Limb (tissue), 2 donors: ENCODE results near the gene SKIL.
A peak's percentile ranks its signal among the peaks of the same experiment; 100 is the strongest.

ENCODE experiments used
- DNase-seq, 2 donors: peaks; one replicate each; pipeline ENCODE4 v3.0.0-alpha.2; 2016; ENCODE audit errors: extremely low spot score in 2 of 2

SKIL gene

DNA sequence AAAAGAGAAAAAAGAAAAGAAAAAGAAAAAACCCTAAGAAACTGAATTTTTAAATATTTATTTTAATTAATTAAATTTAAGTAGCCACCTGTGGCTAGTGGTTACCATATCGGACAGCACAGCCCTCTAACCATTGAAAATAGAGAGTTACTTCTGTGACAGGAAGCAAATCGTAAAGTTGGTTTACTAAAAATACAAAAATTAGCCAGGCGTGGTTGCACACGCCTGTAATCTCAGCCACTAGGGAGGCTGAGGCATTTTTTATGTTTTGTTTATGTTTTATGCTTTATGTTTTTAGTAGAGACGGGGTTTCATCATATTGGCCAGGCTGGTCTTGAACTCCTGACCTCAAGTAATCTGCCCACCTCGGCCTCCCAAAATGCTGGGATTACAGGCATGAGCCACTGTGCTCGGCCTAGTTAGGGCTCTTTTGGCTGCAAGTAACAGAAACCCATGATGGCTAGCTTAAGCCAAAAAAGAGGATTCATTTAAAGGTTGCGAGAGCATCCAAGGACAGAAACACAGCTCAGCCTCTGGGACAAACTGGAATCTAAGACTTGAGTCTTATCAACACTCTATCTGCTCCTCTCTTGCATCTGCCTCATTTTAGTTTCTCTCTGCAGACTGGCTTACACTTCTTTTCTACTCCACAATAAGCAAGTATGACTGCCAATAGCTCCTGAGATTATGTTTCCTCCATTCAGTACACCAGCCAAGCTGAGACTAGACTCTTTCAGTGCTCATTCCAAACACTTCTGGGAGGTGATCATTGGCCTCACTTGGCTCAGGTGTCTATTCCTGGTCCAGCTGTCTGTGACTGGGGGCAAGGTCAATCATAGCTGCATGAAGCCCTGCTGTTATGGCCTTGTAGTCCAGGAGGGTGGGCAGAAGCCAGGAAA, 6.8 kb upstream of the SKIL start:
- DNase-seq, result no peak

DNA sequence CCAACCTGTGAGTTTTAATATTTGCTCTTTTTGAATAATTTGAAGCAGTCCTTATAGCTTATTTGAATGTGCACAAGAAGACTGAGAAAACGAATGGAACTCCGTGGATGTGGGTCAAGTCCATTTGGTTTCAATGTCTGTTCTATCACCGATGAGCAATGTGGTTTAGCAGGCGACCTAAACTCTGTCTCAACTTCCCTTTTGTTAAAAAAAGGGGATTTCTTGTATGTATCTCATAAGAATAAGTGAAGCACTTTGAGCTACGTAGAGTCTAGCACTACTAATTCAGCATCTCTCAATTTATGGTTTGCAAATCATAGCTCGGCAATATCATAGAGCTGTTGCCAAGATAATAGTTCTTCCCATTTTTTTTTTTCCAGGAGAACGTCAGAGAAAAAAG, 4.6 kb upstream of the SKIL start:
- DNase-seq, result no peak

DNA sequence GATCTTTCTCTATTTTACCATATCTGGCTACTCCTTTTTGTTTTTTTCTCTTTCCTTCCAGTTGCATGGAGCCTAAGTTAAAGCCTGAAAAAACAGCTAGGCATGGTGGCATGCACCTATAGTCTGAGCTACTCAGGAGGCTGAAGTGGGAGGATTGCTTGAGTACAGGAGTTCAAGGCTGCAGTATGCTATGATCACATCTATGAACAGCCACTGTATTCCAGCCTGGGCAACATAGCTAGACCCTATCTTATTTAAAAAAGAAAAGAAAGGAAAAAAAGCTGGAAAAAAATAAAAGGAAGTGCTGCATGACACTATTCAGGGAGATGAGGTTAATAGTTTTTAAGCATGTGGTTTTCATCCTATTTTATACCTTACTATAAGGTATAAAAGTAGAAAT, 4.0 kb upstream of the SKIL start:
- DNase-seq, result no peak

DNA sequence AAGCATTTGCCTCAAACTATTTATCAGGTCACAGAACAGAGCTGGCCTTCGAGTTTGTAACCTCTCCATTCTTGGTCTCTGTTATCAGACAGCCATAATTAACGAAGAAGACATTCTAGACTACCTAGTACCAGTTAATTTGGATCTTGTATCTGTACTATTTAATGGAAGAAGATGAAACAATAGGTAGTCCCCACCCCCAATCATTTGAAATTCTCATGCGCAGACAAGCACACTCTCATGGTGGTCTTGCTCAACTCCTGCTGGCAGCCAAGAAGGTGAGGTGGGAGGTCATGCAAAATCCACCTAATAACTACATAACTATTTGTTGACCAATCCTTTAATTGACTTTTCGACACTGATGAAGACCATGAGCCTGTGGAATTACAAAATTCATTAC, 2.8 kb upstream of the SKIL start:
- no peak for DNase-seq

DNA sequence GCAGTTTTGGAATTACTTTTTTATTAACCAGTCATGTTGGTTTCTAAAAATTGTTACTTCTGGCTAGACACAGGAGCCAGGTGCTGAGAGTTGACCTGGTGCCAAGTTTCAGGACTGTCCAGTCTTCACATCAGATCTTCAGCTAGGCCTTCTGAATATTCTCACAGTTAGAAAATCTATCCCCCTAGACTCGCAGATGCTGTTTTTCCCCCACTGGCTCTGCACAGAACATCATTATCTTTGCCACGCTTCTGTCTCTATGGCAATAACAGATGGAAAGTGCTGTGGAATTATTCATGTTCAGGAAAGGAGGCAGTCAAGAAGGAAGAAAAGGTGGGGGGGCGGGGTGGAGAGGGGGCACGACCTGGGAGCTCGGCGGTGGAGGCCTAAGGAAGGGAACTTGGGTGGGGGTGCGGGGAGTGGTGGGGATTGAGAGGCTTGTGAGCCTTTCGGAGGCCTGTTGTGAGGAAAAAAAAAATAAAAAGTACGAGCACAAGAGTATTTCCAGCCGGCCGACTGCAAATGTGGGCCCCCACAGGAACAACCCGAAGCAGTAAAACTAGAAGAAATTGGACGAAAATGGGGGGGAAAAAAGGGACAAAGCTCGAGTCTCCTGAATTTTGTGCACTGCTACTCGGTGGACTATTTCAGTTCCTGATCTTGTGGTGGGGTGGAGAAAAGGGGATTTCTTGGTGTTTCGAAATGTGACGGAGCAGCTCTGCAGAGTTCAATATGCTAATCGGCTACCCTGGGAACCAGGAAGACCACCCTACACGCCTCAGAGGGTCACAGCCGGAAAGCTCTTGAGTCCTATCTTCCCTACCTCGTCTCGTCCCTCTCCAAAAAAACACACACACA, 1.5 kb upstream of the SKIL start:
- peak; percentile 79 to 83 for DNase-seq

DNA sequence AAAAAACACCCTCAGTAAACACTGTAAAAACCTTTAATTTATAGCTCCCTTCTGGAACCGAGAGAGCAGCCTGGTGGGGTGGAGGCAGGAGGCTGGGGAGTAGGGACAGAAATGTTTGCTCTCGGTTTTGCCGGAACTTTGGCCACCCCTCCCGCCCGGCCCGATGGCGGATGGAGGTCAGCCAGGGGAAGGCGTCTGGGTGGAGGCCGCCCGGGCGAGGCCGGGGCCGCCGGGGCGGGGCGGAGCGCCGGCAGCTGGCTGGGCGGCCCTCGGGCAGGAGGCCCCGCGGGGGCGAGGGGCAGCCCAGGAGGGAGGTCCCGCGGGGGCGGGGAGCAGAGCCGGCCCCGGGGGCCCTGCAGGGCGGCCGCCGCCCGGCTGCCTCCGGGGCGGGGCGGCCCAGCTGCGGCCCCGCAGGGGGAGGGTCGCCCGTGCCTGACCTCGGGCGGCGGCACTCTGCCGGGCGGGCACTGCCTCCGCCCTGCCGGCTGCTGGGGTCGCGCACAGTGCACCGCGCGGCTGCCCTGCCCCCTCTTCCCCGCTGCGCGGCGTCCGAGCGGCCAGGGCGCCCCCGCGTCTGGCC, 829 bp upstream of the SKIL start:
- peak in 1 of 2 donors; percentile 87 for DNase-seq

DNA sequence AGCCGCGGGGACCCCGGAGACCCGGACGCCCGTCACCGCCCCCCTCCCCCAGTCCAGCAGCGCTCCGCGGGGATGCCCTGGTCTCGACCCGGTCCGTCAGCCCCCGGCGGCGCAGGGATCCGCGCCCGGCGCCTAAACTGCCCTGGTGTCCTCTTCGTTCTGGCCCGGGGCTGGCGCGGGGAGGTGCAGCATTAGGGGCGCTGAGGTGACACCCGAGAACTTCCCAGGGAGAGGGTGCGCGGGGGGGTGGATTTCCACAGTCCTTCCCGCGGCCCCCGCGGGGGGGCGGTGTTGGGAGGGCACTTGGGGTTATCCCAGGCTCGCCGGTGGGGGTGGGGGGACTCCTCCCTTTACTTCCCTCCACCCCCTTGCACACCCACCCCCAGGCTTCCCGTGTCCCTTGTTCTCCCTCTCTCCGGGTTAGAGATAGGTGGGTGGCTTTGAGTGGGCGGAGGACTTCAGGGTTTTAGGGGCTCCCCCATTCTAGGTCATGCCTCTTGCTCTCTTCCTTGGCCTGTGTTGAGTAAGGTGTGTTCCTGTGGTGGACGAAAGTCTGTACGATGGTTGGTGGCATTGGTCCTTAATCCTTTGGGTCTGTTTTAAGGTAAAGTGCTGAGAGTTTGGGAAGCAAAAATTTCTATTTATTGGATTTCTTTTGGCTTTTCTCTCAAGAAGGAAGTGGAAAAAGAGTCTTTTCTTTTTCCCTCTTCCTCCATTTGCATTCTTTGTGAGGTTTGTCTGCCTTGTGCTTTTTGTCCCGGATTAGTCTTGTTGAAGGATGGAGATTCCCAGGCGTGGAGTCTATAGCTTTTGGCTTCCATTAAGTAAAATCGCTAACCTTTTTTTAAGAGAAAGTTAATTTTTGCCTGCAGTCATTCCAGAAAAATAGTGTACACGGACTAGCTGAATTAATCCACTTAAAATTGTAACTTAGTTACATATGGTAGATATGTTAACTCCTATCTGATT, 811 bp downstream of the SKIL start:
- peak; percentile 49 to 91 for DNase-seq

DNA sequence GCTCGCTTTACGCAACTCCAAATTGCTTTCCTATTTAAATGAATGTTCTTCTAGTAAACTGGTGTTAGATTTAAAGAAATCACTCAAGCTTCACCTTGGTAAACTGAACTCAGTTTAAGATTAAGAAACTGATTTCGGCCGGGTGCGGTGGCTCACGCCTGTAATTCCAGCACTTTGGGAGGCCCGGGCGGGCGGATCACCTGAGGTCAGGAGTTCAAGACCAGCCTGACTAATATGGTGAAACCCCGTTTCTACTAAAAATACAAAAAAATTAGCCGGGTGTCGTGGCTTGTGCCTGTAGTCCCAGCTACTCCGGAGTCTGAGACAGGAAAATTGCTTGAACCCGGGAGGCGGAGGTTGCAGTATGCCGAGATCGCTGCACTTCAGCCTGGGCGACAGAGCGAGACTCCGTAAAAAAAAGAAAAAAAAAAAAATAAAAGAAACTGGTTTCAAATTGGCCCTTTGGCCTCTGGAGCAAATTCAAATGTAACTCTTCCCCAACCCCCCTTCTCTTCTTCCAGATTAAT, 1.7 kb downstream of the SKIL start:
- DNase-seq, result no peak

DNA sequence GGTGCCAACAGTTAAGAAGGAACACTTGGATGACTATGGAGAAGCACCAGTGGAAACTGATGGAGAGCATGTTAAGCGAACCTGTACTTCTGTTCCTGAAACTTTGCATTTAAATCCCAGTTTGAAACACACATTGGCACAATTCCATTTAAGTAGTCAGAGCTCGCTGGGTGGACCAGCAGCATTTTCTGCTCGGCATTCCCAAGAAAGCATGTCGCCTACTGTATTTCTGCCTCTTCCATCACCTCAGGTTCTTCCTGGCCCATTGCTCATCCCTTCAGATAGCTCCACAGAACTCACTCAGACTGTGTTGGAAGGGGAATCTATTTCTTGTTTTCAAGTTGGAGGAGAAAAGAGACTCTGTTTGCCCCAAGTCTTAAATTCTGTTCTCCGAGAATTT, 3.0 kb downstream of the SKIL start:
- DNase-seq, result no peak

DNA sequence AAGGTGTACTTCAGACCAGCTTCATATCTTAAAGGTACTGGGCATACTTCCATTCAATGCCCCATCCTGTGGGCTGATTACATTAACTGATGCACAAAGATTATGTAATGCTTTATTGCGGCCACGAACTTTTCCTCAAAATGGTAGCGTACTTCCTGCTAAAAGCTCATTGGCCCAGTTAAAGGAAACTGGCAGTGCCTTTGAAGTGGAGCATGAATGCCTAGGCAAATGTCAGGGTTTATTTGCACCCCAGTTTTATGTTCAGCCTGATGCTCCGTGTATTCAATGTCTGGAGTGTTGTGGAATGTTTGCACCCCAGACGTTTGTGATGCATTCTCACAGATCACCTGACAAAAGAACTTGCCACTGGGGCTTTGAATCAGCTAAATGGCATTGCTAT, 3.4 kb downstream of the SKIL start:
- DNase-seq, result no peak

DNA sequence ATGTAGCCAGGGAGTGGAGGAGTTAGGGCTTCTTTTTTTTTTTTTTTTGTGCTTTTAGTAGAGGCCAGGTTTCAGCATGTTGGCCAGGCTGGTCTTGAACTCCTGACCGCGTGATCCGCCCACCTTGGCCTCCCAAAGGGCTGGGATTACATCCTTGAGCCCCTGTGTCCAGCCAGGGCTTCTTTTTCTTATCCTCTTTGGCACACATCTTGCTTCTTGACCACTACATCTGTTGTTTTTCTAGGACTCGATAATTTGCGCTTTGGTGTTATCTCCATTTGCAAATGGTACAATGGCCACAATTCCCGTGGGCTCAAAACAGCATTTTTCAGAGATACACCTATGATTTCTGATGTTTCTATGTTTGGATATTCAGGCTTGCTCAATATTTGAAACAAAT, 4.2 kb downstream of the SKIL start:
- no peak for DNase-seq

DNA sequence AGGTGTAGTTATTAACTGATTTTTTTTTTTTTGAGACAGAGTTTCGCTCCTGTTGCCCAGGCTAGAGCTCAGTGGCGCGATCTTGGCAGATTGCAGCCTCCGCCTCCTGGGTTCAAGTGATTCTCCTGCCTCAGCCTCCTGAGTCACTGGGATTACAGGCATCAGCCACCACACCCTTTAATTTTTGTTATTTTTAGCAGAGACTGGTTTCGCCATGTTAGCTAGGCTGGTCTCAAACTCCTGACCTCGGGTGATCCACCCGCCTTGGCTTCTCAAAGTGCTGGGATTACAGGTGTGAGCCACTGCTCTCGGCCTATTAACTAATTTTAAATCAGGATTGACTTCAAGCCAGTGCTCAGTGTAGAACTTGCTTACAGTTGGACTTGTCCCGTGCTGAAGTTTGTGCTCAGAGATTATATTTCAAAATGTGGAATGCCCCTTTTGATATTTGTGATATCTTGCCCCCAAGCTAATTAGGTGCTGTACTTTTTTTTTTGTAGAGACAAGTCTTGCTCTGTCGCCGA, 6.0 kb downstream of the SKIL start:
- no peak for DNase-seq

DNA sequence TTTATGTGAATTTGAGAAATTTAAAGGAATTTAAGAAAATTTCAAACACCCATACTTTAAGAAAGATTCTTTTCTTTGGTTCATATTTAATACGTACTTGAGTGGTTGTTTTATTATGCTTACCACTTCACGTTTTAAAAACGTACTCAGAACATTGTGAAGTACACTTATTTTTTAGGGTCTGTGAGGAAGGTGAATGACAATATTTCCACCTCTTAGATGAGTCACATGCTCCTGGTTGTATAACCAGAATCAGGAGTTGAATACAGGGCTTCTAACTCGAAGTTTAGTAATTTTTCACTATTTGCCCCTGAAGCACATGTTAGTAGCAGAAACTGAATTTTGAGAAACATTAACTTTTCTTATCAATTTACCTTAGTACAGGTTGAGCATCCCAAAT, 7.5 kb downstream of the SKIL start:
- DNase-seq, result no peak

DNA sequence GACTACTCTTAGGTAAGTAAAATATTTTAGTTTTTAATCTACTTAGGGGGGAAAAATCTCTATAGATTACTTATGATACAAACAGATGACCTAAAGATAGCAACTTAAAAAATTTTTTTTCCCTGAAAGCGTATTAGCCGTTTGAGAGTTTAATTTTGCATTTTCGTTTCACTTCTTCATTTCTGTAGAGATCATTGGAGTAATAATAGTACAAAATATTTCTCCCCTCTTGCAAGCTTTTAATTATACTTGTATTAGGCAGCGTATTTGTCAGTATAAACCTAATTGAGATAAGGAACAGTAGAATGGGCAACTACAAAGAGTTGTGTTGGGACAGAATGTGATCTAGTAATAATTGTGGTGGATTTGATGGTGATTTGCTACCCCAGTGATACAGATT, 10.3 kb downstream of the SKIL start:
- no peak for DNase-seq

DNA sequence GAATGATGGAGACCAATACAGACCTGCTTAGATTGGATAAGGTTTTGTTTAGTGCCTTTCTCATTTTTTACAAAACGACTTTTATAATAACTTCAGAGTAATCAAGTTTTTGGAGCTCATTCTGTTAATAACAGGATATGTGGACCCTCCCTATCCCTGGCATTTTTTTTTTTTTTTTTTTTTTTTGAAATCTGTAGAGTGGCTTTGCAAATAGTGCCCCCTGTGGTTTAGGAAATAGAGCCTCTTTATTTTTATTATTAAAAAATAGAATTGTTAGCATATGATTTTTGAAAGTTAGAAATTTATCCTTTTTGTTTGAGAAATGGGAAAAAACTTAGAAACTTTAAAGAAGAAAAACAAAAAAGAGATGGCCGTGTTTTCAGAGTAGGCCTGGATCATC, 11.4 kb downstream of the SKIL start:
- DNase-seq, result no peak

DNA sequence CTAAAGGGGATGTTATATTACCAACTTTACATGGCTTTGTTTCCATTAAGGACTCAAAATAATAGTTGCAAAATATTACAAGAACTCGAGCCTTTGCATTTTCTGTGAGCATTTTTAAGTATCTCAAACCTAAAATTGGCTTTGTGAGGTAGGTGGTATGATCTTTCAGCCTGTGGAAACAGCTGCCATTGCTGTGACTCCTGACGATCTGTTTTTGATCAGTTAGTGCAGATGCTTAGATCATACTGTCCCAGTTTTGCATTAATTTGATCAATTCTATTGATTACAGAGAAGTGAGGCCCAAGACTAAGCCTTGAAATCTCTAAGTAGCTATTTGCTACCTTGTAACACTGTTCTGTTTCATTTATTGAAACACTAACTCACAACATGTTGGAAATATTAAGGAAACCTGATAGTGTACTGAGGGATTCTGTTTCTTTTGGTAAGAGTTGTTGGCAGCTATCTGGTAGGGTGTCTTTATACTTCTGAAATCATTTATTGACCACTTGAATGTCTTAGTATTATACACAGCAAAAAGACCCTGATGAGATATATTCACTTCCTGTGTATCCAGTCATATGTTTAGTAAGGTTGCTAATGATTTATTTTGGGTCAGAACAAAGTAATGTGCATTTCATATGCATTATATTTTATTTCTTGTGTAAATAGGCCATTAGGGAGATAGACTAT, 14.8 kb downstream of the SKIL start:
- no peak for DNase-seq

DNA sequence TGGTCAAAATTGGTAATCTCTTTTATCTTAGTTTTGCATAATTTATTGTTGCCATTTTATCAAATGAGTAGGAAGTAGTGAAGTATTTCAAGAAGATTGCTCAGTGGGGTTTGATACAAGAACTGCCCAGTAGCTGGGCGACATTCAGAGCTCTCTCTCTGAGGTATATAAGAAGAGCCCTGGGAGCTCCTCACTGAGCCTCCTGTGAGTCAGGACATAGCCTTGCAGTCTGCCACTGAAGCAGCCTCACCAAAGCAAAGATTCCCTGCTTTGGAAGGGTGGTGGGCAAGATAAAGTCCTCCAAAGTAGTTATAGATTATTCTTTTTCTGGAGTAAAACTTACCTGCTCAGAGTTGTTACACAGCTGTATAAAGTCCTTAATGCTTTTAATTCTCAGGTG, 26.1 kb downstream of the SKIL start:
- DNase-seq, result no peak

DNA sequence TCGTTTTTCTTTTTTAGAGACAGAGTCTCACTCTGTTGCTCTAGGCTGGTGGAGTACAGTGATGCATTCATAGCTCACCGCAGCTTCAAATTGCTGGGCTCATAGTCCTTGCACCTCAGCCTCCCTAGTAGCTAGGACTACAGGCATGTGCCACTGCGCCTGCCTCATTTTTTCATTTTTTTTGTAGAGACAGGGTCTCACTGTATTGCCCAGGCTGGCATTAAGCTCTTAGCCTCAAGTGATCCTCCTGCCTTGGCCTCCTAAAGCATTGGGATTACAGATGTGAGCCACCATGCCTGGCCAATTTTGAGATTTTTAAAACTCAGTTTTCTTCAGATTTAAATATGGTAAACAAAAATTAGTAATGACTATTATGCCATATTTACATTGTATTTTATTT, 29.0 kb downstream of the SKIL start:
- DNase-seq, result no peak

DNA sequence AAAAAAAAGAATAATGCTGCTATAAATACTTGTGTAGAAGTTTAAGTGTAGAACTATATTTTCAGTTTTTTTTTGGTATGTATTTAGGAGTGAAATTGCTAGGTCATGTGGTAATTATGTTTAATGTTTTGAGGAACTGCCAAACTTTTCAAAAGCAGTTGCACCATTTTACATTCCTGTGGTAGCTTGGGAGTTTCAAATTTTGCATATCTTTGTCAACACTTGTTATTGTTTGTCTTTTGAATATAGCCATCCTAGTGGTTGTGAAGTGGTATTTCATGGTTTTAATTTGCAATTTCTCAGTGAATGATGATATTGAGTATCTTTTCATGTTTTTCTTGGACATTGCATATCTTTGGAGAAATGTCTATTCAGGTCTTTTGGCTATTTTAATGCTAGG, 30.4 kb downstream of the SKIL start:
- no peak for DNase-seq

DNA sequence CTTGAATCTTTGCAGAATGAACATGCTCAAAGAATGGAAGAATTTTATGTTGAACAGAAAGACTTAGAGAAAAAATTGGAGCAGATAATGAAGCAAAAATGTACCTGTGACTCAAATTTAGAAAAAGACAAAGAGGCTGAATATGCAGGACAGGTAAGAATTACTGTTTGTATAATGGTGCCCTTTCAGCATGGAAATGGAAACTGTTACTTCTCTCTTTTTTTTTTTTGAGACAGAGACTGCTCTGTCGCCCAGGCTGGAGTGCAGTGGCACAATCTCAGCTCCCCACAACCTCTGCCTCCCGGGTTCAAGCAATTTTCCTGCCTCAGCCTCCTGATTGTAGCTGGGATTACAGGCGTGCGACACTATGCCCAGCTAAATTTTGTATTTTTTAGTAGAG, 33.6 kb downstream of the SKIL start:
- DNase-seq, result no peak
